ENCODE measurements around the gene SULT1A2. TPM values are rescaled to one million over a fixed set of nuclear protein-coding genes. Genes with fewer than 3 reads are reported as not detected.
"Not testable (repeated sequence)": the region's sequence is repeated elsewhere in the genome, so short reads cannot be mapped to it uniquely, and the experiment has no call there.

Gene SULT1A2
- polyA plus RNA-seq, 1 of the 3 experiments (the other 2 are of a cell fraction) = 0.07 TPM

- H2AFZ ChIP-seq (ENCODE audit: low read depth); CTCF ChIA-PET; DNase-seq; H3K27ac ChIP-seq (ENCODE audit: low read depth in 2 of 2, low read length in 1 of 2); H3K4me1 ChIP-seq (ENCODE audit: control insufficient read depth in 1 of 2, insufficient read depth in 2 of 2, low read depth in 1 of 2, low read length in 1 of 2); H3K27me3 ChIP-seq (ENCODE audit: insufficient read depth); H3K36me3 ChIP-seq (replicated peaks in 1 of 2; ENCODE audit: control insufficient read depth in 1 of 2, insufficient read depth in 2 of 2, low read length in 1 of 2); H3K9ac ChIP-seq; H4K20me1 ChIP-seq (ENCODE audit: insufficient read depth); POLR2A ChIA-PET; H3K79me2 ChIP-seq (ENCODE audit: insufficient read depth); H3K4me3 ChIP-seq (ENCODE audit: low read depth in 2 of 2, low read length in 1 of 2); H3F3A ChIP-seq (replicated peaks; ENCODE audit: insufficient read depth); H3K9me2 ChIP-seq; H3K9me3 ChIP-seq; H3K4me2 ChIP-seq: not testable (repeated sequence)
- WGBS (ENCODE audit: low lambda C conversion rate) = no CpG with 5 or more reads among the region's 10 CpGs
Measured at GRCh38 chr16:28602062-28602461, 5.2 kb upstream of the SULT1A2 start.

- H3K27me3 ChIP-seq (ENCODE audit: insufficient read depth); H3K9me3 ChIP-seq; H2AFZ ChIP-seq (ENCODE audit: low read depth); H3K9ac ChIP-seq; DNase-seq; H3K4me3 ChIP-seq (ENCODE audit: low read depth in 2 of 2, low read length in 1 of 2); H3K4me1 ChIP-seq (ENCODE audit: control insufficient read depth in 1 of 2, insufficient read depth in 2 of 2, low read depth in 1 of 2, low read length in 1 of 2); CTCF ChIA-PET; H3K9me2 ChIP-seq; H3F3A ChIP-seq (replicated peaks; ENCODE audit: insufficient read depth); H4K20me1 ChIP-seq (ENCODE audit: insufficient read depth); H3K36me3 ChIP-seq (replicated peaks in 1 of 2; ENCODE audit: control insufficient read depth in 1 of 2, insufficient read depth in 2 of 2, low read length in 1 of 2); H3K4me2 ChIP-seq; H3K27ac ChIP-seq (ENCODE audit: low read depth in 2 of 2, low read length in 1 of 2); H3K79me2 ChIP-seq (ENCODE audit: insufficient read depth); POLR2A ChIA-PET: not testable (repeated sequence)
- WGBS (ENCODE audit: low lambda C conversion rate) = 88% methylated on average over 10 of the region's 13 CpGs
Measured at GRCh38 chr16:28601589-28601988, 4.7 kb upstream of the SULT1A2 start.

- H3K4me1 ChIP-seq (ENCODE audit: control insufficient read depth in 1 of 2, insufficient read depth in 2 of 2, low read depth in 1 of 2, low read length in 1 of 2); H3K9ac ChIP-seq; DNase-seq; H3K9me2 ChIP-seq; H3K36me3 ChIP-seq (replicated peaks in 1 of 2; ENCODE audit: control insufficient read depth in 1 of 2, insufficient read depth in 2 of 2, low read length in 1 of 2); H3K9me3 ChIP-seq; H3K4me3 ChIP-seq (ENCODE audit: low read depth in 2 of 2, low read length in 1 of 2); POLR2A ChIA-PET; H3K4me2 ChIP-seq; H2AFZ ChIP-seq (ENCODE audit: low read depth); H3F3A ChIP-seq (replicated peaks; ENCODE audit: insufficient read depth); H3K27me3 ChIP-seq (ENCODE audit: insufficient read depth); H3K79me2 ChIP-seq (ENCODE audit: insufficient read depth); CTCF ChIA-PET; H4K20me1 ChIP-seq (ENCODE audit: insufficient read depth); H3K27ac ChIP-seq (ENCODE audit: low read depth in 2 of 2, low read length in 1 of 2): not testable (repeated sequence)
- WGBS (ENCODE audit: low lambda C conversion rate) = 89% methylated on average over 12 of the region's 20 CpGs
Measured at GRCh38 chr16:28600965-28601364, 4.1 kb upstream of the SULT1A2 start.

GRCh38 chr16:28599377-28600285 is 2.8 kb upstream of the SULT1A2 start:
- DNase-seq; H3K36me3 ChIP-seq (replicated peaks in 1 of 2; ENCODE audit: control insufficient read depth in 1 of 2, insufficient read depth in 2 of 2, low read length in 1 of 2); H3K4me1 ChIP-seq (ENCODE audit: control insufficient read depth in 1 of 2, insufficient read depth in 2 of 2, low read depth in 1 of 2, low read length in 1 of 2); H2AFZ ChIP-seq (ENCODE audit: low read depth); H3K79me2 ChIP-seq (ENCODE audit: insufficient read depth); H3K9ac ChIP-seq; H3K9me3 ChIP-seq; H3K9me2 ChIP-seq; H3K4me3 ChIP-seq (ENCODE audit: low read depth in 2 of 2, low read length in 1 of 2); H3F3A ChIP-seq (replicated peaks; ENCODE audit: insufficient read depth); H3K27ac ChIP-seq (ENCODE audit: low read depth in 2 of 2, low read length in 1 of 2); H4K20me1 ChIP-seq (ENCODE audit: insufficient read depth); H3K27me3 ChIP-seq (ENCODE audit: insufficient read depth); H3K4me2 ChIP-seq; POLR2A ChIA-PET; CTCF ChIA-PET: not testable (repeated sequence)
- WGBS (ENCODE audit: low lambda C conversion rate) = no CpG with 5 or more reads among the region's 17 CpGs

All from SK-N-SH (cell line).